NCI-H2081 (cell line): Measurements from ENCODE around the gene TPM2.

ENCODE experiments used
- DNase-seq, 2 experiments: peaks; one replicate each; lab custom pipeline; 2025; lab: John Stamatoyannopoulos, UW

TPM2 gene

GRCh38 chr9:35696520-35697215 lies 6.9 kb upstream of the TPM2 start:
- DNase-seq: peak; percentile 32 to 46

DNA sequence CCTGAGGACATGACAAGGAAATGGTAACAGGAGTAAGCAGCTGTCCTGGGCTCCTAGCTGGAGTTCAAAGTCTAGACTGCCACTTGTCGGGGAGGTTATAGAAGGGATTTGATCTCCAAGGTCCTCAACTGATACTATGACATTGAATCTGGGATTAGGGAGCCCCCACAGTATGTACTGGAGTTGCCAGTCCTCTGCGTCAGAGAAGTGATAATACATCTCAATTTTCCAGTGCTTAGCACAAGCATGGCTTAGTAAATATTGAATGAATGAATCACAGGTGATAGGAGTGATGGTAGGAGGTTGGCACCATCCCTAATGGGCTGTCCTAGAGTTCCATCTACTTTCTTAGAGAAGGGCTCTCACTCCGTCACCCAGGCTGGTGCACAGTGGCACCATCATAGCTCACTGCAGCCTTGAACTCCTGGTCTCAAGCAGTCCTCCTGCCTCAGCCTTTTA lies 6.2 kb upstream of the TPM2 start:
- DNase-seq: no peak

- no peak for DNase-seq
Measured at GRCh38 chr9:35691757-35692301, 2.1 kb upstream of the TPM2 start.

DNA sequence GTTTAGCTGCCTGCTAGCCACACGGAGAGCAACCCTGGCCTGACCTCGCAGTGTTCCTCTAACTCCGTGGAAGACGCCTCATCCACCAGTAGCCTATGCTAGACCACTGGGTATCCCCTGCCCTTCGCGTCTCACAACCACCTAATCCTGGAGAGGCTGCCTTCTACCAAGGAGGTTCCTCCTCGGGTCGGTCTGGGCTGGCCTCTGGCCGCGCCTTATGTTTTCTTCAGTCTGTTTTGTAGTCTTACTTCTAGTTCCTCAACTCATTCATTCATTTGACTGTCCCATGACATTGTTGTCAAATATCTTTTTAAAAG lies 1.6 kb upstream of the TPM2 start:
- no peak for DNase-seq

- peak; percentile 43 to 61 for DNase-seq
Measured at GRCh38 chr9:35690614-35691333, 1.0 kb upstream of the TPM2 start.

- DNase-seq: no peak
Measured at GRCh38 chr9:35690294-35690613, 529 bp upstream of the TPM2 start.

GRCh38 chr9:35688558-35689541 lies 875 bp downstream of the TPM2 start:
- no peak for DNase-seq

GRCh38 chr9:35687972-35688557 lies 1.7 kb downstream of the TPM2 start:
- no peak for DNase-seq

GRCh38 chr9:35687306-35687705 lies 2.4 kb downstream of the TPM2 start:
- no peak for DNase-seq

DNA sequence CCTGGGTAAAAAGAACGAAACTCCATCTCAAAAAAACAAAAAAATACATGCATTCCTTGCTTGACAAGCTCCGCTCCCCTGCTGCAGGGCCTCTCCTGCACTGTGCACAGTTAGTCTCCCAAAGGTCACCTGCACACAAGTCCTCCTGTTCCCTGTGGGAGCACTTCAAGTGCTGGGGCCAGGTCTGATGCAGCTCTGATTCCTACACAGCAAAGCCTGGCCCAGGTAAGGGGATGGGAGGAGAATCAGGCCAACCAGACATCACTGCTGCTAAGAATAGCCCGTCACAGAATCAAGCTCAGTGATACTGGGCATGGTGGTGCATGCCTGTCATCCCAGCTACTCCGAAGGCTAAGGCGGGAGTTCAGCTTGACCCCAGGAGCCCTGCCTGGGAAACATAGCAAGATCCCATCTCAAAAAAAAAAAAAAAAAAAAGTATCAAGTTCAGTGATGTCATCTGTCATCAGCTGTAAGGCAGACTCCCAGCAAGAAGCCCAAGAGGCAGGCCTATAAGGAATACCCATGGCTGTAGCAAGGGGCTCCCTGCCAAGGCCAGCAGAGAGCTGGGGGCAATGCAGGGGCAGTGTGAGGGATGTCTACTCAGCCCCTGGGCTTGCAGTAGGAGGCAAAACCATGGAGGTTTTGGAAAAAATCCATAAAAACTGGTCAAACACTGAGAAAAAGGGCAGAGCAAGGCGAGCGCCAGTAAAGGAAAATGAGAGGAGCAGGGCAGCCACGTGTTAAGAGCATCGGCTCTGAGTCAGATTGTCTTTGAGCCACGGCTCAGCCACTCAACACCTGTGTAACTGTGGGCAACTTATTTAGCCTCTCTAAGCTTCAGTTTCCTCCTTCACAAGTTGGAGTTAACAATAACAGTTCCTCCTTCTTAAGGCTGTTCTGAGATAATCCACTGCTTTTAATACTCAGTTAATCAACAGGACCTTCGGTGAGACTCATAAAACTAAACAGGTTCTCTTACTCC lies 3.2 kb downstream of the TPM2 start:
- DNase-seq: no peak

DNA sequence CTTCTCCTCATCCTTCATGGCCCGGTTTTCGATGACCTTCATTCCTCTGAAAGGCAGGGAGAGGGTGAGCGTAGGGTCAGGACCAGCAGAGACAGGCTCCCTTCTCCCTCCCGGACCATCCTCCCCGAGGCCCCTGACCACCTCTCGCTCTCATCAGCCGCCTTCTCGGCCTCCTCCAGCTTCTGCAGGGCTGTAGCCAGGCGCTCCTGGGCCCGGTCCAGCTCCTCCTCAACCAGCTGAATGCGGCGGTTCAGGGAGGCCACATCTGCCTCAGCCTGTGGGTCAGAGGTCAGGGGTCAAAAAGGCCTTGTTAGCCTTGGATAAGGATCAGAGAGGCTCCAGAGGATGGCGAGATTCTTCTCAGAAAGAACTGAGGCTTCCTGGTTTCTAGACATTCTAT lies 4.2 kb downstream of the TPM2 start:
- DNase-seq: no peak

GRCh38 chr9:35684921-35685320 lies 4.8 kb downstream of the TPM2 start:
- no peak for DNase-seq

DNA sequence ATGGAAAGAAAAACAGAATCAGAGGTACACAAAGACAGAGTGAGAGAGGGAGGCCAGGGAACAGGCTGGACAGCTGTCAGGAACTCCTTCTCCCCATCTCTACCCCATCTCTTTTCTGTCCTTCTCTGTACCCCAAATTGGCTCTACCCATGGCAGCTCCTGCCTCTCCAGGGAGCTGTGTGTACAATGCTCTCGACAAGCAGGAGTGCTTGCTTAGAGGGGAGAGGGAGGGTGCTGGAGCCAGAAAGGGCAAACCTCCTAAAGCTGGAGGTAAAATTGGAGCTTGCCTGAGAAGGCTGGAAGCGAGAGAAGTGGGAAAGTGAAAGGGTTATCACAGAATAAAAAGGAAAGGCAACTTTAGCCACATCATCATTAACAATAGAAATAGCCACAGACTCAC lies 6.4 kb downstream of the TPM2 start:
- no peak for DNase-seq

- no peak for DNase-seq
Measured at GRCh38 chr9:35682520-35683315, 7.0 kb downstream of the TPM2 start.

DNA sequence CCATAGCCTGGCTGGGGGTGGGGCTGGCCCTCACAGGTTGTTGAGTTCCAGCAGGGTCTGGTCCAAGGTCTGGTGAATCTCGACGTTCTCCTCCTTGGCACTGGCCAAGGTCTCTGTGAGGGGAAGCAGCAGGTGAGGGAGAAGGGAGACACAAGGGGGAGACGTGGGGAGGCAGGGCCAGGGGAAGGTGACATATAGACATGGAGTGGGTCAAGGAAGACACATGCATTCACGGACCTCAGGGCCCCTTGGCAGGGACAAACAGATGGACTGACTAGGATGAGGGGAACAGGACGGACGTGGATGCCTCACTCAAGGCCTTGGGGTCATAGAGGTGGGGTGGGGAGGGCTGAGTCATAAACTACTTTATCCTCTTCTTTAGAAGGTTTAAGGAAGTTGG lies 7.7 kb downstream of the TPM2 start:
- no peak for DNase-seq

DNA sequence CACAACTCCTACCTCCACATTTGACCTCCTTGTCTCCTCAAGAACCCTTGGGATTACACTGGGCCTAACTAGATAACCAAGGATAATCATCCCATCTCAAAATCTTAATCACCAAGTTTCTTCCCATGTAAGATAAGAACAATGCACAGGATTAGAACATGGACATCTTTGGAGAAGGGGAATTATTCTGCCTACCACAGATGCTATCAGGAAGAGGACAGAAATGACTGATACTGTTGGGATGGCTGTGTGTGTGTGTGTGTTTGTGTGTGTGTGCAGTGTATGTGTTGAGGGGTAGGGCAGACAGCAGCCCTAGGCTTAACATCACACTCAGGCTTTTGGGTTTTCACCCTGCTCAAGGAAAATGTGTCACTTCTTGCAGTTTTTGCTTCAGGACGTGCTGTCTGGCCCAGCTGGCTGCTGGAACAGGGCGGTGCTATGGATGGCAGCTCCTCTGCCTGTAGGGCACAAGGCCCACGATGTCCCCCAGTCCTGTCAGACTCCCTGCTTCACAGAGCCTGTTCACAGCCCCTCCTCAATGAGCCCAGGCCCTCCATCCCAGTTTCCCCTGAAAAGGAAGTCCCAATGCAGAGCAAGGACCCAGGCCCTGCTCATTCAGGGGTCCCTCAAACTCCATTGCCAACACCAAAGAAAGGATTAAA lies 8.3 kb downstream of the TPM2 start:
- no peak for DNase-seq

- DNase-seq: no peak
Measured at GRCh38 chr9:35680331-35681105, 9.2 kb downstream of the TPM2 start.

- DNase-seq: no peak
Measured at GRCh38 chr9:35679766-35680330, 9.9 kb downstream of the TPM2 start.
